WTC11 (cell line): ENCODE measurements around the gene MUC12. TPM values are rescaled to one million over a fixed set of nuclear protein-coding genes. Genes with fewer than 3 reads are reported as not detected.

Experiments used
- AFF4 ChIP-seq: sonication (generic); formaldehyde crosslinking; IDR thresholded peaks from 2 replicates; pipeline ENCODE4 v1.8.1; 2023; ENCODE audit warnings: mild to moderate bottlenecking, missing genetic modification reagents, borderline replicate concordance
- AR ChIP-seq: fragments of 250-450 bp; sonication (Bioruptor Pico); IDR thresholded peaks from 2 replicates; pipeline ENCODE4 v1.9.0; 2021; ENCODE audit warnings: mild to moderate bottlenecking
- CBFB ChIP-seq: sonication (generic); formaldehyde crosslinking; IDR thresholded peaks from 2 replicates; pipeline ENCODE4 v1.8.1; 2022; ENCODE audit warnings: mild to moderate bottlenecking, low read depth, missing genetic modification reagents
- CREB1 ChIP-seq: sonication (generic); formaldehyde crosslinking; IDR thresholded peaks from 2 replicates; pipeline ENCODE4 v1.8.0; 2023; ENCODE audit warnings: mild to moderate bottlenecking, missing genetic modification reagents
- E2F1 ChIP-seq: sonication (generic); formaldehyde crosslinking; IDR thresholded peaks from 2 replicates; pipeline ENCODE4 v1.8.0; 2022; ENCODE audit warnings: mild to moderate bottlenecking, missing genetic modification reagents
- E2F5 ChIP-seq: sonication (generic); formaldehyde crosslinking; IDR thresholded peaks from 2 replicates; pipeline ENCODE4 v1.8.1; 2022; ENCODE audit warnings: mild to moderate bottlenecking, moderate library complexity, missing genetic modification reagents
- FOXP1 ChIP-seq: sonication (generic); formaldehyde crosslinking; IDR thresholded peaks from 2 replicates; pipeline ENCODE4 v1.8.0; 2022; ENCODE audit warnings: missing genetic modification reagents, mild to moderate bottlenecking, moderate library complexity, borderline replicate concordance
- JUN ChIP-seq: sonication (generic); formaldehyde crosslinking; IDR thresholded peaks from 2 replicates; pipeline ENCODE4 v1.8.0; 2023; ENCODE audit warnings: mild to moderate bottlenecking, missing genetic modification reagents
- MXD4 ChIP-seq: fragments of 250-450 bp; sonication (Bioruptor Pico); IDR thresholded peaks from 2 replicates; pipeline ENCODE4 v1.8.0; 2021; ENCODE audit warnings: mild to moderate bottlenecking, moderate library complexity, borderline replicate concordance
- MYBL2 ChIP-seq: sonication (generic); formaldehyde crosslinking; IDR thresholded peaks from 2 replicates; pipeline ENCODE4 v1.8.1; 2023; ENCODE audit warnings: mild to moderate bottlenecking, moderate library complexity, missing genetic modification reagents
- NFATC4 ChIP-seq: fragments of 250-450 bp; sonication (Bioruptor Pico); IDR thresholded peaks from 2 replicates; pipeline ENCODE4 v1.9.0; 2021; ENCODE audit warnings: mild to moderate bottlenecking
- OVOL2 ChIP-seq: fragments of 250-450 bp; sonication (Bioruptor Pico); IDR thresholded peaks from 2 replicates; pipeline ENCODE4 v1.9.0; 2021; ENCODE audit warnings: mild to moderate bottlenecking, borderline replicate concordance
- SOX15 ChIP-seq: fragments of 250-450 bp; sonication (Bioruptor Pico); IDR thresholded peaks from 2 replicates; pipeline ENCODE4 v1.9.0; 2021; ENCODE audit warnings: mild to moderate bottlenecking
- ZNF317 ChIP-seq: sonication (generic); formaldehyde crosslinking; IDR thresholded peaks from 2 replicates; pipeline ENCODE4 v1.8.1; 2023; ENCODE audit warnings: low read depth, mild to moderate bottlenecking, moderate library complexity, missing genetic modification reagents, borderline replicate concordance
- ZNF423 ChIP-seq: fragments of 250-450 bp; sonication (Bioruptor Pico); IDR thresholded peaks from 2 replicates; pipeline ENCODE4 v2.1.2; 2022; ENCODE audit warnings: mild to moderate bottlenecking, moderate library complexity
- ZSCAN18 ChIP-seq: fragments of 250-450 bp; sonication (Bioruptor Pico); IDR thresholded peaks from 2 replicates; pipeline ENCODE4 v2.1.2; 2022; ENCODE audit warnings: mild to moderate bottlenecking, moderate library complexity
- total RNA-seq: library from RNA; stranded (reverse); gene quantifications from 3 replicates; pipeline ENCODE4 v1.2.3, GENCODE V29; 2021

Gene MUC12
- total RNA-seq, 1 experiment from 2014 or later = 5.7 TPM

- TF ChIP-seq AFF4 (no peak), ZNF423 (CRISPR knock-in tag) (no peak), JUN (CRISPR knock-in tag) (no peak), OVOL2 (CRISPR knock-in tag) (no peak), AR (CRISPR knock-in tag) (no peak), MYBL2 (CRISPR knock-in tag) (peak; percentile 47; the same call in 1 of the 2 replicates), CBFB (CRISPR knock-in tag) (0 out of 2 replicates have a peak, but pooled peaks have one; percentile 86), FOXP1 (CRISPR knock-in tag) (peak; percentile 92; the same call in 1 of the 2 replicates), E2F5 (CRISPR knock-in tag) (peak; percentile 91), MXD4 (no peak), ZNF317 (CRISPR knock-in tag) (0 out of 2 replicates have a peak, but pooled peaks have one; percentile 30), ZSCAN18 (no peak), CREB1 (peak; percentile 56; the same call in 1 of the 2 replicates), SOX15 (no peak), E2F1 (no peak), NFATC4 (CRISPR knock-in tag) (no peak)
These were observed 3.4 kb upstream of the MUC12 start (continued) for GRCh38 chr7:100965723-100966541.
